ENCODE results near the gene ZNF217.
"Not testable (repeated sequence)": the region's sequence is repeated elsewhere in the genome, so short reads cannot be mapped to it uniquely, and the experiment has no call there.

- TF ChIP-seq CTCF, EP300 (IDR thresholded peaks at IDR 0.05): not testable (repeated sequence)
Observed at GRCh38 chr20:53605401-53605800, 11.8 kb upstream of the ZNF217 start.

Data from upper lobe of left lung (tissue), 4 donors.